Measurements from ENCODE around the gene ZNF335.

DNA sequence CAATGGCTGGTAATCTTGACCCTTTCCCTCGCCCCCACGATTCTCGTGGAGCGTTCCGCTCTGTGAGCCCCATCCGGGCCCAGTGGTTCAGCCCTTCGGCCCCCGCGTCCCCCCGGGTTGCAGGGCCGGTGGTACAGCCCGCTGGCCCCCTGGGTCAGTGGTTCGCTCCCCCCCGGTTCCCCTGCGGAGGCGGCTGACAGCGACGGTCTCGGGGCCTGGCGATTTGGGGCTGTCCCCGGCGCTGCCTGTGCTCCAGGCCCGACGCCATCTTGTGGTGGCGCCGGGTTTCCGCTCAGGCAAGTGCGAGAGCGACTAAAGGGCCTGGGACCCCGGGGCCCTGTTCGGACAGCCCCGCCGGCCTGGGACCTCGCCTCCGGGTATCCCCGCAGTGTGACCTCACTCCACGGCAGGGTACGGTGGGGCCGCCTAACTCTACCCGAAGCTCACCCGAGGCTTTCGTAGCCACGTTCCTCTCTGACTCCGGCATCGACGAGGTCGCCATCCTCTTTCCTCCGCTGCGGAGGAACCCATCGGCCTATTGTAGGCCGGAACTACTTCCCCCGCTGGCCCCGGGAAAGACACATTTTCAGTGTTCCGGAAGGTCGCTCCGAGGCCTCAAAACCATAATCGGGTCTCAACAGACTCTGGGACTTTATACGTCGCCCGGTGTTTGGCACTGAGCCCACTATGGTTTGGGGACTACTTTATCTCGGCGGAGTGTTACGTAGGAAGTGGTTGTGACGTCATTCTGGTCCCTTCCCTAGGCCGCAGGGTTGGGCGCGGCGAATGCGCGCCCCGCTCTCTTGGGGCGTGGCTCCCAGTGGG lies at the start of gene ZNF335:
- TF ChIP-seq, protein P1, sequence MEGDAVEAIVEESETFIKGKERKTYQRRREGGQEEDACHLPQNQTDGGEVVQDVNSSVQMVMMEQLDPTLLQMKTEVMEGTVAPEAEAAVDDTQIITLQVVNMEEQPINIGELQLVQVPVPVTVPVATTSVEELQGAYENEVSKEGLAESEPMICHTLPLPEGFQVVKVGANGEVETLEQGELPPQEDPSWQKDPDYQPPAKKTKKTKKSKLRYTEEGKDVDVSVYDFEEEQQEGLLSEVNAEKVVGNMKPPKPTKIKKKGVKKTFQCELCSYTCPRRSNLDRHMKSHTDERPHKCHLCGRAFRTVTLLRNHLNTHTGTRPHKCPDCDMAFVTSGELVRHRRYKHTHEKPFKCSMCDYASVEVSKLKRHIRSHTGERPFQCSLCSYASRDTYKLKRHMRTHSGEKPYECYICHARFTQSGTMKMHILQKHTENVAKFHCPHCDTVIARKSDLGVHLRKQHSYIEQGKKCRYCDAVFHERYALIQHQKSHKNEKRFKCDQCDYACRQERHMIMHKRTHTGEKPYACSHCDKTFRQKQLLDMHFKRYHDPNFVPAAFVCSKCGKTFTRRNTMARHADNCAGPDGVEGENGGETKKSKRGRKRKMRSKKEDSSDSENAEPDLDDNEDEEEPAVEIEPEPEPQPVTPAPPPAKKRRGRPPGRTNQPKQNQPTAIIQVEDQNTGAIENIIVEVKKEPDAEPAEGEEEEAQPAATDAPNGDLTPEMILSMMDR (IDR thresholded peaks at IDR 0.05): no peak
- no peak for TF ChIP-seq ZFX (IDR thresholded peaks at IDR 0.05; ENCODE audit: borderline replicate concordance)
